Stimulated activated CD8-positive, alpha-beta memory T cell treated with anti-CD3 and anti-CD28 coated beads, Interleukin-15, amount 100 ng/mL, for 4 hours (primary cell): ENCODE data around the gene BUB1B.
"Not testable (repeated sequence)": the region's sequence is repeated elsewhere in the genome, so short reads cannot be mapped to it uniquely, and the experiment has no call there.

ENCODE experiments used
- DNase-seq, 2 donors: peaks; one replicate each; pipeline ENCODE4 v3.0.0-alpha.2; 2020; ENCODE audit warnings: low read depth in 2 of 2

The BUB1B gene

DNA sequence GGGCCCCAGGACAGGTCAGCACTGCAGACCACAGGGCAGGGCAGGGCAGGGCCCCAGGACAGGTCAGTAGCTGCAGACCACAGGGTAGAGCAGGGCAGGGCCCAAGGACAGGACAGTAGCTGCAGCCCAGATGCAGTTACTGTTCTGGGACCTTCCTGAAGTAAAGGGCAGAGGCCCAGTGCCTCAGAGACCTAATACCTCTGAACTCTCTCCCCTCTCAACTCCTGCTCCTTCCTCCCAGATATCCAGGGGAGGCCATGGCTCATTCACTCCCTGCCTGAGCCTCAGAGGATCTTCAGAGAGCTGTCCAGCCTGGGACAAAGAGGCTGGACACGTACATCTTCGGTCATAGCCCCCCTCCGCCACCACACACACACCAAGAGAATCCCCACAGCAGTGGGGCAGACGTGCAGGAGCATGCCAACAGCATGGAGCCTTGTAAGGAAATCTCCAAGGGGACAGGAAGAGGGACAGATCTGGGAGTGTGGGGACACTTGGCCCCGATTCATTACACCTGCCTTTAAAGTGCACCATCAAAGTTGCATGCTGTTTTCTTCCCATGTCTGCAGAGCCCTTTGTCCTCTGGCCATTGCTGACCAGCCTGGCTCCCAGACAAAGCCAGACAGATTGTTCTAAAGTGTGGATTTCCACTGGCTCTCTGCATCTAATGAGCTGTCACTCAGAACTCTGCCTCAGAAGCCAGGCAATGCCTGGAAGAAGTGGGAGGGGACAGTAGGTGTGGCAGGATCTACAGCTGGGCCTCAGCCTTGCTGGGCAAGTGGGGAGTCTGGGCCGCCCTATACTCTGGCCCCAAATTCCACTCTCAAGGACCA, 24.2 kb upstream of the BUB1B start:
- no peak for DNase-seq

DNA sequence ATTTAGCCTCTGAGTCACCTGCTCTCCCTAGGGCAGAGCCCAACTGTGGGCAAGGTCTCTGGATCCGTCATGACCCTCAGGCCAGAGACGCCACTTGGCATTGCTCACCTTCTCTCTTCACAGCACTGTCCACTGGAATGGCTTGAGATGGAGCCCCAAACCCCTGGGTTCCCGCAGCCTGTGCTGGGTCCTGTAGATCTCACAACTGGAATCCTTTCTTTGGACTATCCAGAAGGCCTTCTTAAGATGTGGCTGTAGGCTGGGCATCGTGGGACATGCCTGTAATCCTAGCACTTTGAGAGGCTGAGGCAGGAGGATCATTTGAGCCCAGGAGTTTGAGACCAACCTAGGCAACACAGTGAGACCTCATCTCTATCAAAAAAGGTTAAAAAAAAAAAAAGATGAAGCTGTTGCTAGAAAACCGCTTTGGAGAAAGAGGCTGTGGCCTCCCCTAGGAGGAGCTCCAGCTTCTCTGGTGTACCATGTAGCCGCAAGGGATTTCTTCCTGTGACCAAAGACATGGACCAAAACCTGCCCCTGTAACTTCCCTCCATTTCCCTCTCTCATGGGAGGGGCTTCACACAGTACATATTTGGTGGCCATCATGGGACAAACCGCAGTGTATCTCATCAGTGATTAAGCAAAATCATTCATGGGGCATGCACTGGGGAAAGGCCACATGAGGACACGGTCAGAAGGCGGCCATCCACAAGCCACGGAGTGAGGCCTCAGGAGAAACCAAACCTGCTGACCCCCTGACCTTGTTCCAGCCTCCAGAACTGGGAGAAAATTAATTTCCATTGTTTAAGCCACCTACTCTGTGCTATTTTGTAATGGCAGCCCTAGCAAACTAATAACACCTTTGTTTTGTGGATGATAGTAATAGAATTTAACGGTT, 23.3 kb upstream of the BUB1B start:
- DNase-seq: no peak

DNA sequence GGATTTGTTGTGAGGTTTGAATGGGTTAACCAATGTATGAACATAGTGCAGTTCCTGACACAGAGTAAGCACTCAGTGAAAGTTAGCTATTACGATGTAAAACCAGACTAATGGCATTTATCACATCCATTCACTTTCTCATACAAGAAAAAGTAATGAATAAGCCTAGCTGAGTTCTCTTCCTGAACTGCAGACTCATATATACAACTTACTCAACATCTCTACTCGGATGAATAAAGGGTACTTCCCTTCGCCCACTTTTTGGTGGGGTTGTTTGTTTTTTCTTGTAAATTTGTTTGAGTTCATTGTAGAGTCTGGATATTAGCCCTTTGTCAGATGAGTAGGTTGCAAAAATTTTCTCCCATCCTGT, 22.7 kb upstream of the BUB1B start:
- not testable (repeated sequence) for DNase-seq

DNA sequence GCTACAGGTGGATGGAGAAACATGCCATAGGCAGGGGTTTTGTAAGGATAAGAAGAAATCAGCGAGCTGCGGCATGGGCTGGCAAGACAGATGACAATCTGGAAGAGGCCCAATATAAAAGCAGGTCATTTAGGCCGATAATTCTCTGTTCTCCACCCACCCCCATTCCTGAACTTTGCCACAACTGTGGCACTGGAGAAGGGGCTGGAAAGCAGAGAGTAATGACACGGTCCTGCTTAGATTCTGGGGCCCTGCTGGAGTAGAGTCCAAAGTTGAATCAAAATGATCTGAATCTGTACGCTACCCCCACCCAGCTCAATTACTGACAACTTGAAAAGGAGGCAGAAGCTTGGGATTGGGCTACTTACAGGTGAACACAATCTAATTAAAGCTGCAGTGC, 18.4 kb upstream of the BUB1B start:
- no peak for DNase-seq

DNA sequence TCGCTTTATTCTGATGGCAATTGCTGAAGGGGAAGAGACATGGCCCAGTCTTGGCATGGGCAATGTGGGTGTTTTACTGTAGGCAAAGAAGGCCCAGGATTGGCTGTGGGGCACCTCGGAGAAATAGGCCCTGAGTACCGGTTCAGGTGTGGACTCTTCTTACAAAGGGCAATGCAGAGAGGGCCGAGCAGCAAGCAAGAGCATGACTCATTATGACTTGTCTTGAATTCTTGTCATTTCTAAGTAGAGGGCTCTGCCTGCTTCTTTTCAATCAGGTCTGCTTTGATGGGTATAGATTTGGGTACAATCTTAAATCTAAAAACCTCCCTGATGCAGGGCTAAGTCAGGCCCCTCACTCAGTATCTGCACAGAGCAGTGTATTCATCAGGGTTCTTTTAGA, 14.8 kb upstream of the BUB1B start:
- DNase-seq: no peak

DNA sequence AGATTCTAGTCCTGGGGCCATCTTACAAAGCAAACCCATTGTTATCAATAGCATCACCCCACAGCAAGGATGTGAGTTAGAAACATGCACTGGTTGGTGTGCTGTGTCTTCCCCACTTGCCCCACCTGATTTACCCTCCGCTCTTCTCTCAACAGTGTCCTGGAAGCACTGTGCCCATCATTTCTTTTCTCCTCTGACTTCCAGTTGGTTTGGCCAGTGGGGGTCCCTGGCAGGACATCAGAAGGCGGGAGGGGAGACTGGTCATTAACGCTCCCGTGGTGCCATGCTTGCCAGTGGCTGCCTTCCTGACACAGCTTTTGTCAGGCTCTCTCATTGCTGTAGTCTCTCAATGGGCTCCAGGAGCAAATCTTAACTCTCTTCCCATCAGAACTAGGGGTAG, 11.5 kb upstream of the BUB1B start:
- DNase-seq: no peak

DNA sequence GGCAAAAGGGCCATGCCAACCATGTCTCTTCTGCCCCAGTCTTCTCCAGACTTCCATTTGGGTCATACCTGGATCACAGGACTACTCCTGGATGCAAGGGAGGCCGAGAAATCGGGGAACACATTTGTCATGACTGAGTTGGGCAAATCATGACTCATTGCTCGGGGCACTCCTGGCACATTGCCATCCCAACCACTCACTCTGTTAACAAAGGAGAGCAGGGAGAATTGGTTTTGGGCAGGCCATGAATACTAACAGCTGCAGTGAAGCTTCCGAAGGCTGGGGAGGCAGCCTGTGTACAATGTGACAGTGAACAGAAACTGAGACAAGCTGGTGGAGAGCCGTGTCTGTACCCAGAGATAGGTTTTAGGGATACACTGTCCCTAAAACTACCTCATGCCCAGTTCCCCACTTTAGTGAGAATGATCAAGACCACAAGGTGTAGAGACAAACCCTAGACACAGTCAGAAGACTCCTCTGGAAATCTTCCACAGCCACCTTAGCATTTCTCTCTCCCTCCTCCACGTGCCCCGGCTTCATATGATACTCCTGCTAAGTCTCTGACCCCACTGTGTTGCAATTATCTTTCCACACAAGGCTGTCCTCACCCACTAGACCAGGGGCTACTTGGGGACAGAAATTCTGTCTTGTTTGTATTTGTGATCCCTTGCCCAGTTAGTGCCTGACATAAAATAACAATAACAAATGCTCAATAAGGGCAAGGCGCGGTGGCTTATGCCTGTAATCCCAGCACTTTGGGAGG, 10.5 kb upstream of the BUB1B start:
- DNase-seq: no peak

DNA sequence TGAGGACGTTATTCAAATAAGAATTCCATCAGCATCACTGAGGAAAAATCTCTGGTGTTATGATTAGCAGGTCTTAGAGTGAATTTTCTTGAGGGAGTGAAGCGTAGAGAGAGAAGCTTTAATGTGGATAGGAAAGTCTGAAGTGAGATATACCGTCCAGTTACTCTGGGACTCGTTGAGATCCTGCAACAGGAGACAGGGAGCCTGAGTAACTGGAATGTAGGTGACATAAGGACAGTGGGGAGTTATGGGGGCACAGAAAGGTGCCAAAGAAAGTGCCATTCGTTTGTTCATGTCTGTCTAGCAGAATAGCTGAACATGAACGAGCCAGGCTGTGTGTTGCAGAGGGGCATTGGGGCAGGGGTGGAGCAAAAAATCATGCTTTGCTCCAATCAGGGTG, 9.4 kb upstream of the BUB1B start:
- DNase-seq: no peak

DNA sequence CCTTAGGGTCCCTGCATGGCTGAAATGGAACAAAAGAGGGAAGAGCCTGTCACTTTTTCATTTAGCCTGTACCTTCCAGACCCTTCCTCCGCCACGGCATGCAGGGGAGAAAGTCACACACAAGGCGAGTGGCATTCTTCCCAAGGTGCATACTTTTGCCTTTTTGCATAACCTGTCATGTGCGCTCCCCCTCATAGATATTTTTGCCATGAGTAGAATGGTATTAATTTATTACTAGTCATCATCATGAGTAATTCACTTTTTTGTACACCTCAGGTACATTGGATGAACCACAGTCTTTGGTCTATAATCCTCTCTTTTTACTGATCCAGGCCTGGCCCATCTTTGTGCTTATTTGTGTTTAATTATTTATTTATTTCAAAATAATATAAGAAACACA, 8.9 kb upstream of the BUB1B start:
- DNase-seq: no peak

DNA sequence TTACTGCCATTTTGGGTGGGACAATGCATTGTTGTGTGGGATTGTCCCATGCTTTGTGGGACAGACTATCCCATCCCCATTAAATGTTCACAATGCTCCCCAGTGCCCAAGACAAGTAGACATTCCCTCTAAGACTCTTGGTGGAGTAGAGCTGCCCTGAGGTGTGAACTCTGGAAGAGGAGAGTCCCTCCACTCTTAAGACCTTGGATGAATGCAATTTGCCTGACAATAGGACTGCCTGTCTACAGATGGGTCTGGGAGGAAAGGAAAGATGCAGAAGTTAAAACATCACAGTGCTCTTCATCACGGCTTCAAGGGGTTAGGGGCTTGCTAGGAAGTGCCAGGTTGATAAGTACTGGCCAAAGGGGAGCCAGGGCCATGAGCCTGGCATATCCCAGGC, 6.0 kb upstream of the BUB1B start:
- DNase-seq: not testable (repeated sequence)

DNA sequence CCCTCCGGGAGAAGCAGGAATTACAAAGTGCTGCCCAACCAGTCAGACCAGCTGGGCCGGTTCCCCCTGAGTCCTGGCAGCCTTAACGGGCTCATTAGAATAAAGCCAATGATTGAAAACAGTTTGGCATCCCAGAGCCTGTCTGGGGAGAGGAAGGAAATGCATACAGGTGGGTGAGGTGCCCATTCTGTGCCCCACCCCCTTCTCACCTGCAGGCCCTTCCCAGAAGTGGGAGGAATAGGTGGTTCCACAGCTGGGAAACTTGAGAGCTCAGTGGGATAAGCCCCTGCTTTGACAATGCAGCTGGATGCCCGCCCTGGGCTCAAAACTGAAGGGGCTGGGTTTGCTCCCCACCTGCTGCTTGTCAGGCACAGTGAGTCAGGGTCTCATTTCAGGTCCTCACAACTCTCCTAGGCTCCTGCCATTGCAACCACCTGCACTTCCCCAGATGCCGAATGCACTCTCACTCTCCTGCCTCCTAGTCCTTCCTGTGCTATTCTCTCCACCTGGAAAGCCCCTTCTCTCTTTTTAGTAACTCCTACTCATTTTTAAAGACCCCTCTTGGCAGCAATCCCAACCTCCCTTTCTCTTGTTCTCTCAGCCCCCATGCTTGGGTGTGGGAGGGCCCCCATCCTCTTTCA, 5.5 kb upstream of the BUB1B start:
- no peak for DNase-seq

DNA sequence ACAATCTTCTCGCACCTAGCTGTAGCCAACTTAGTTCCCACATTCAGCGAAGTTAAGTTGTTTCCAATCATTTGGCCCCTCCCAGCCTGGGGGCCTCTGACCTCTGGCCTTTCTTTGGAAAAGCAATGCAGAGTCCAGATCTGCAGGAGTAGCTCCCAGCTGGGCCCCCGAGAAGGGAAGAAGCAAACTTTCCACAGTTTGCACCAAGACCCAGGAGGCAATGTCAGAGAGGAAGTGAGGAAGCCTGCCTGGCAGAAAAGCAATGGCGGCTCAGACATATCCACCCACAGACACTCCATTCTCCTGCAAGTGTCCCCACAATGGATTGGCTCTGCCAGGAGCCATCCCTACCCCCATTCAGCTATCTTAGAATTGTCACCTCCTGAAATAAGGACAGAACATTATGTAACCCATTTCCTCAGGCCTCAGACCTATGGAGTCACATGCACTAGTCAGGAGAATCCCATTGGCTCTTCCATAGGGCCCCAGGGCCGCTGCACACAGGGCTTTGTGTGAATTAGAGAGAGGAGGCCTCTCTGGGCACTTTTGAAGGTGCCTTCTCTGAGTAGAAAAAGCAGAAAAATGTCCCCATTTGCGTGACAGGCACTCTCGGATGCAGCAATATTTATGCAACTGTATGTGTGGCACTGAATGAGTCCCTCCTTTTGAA, 3.0 kb upstream of the BUB1B start:
- DNase-seq: no peak

DNA sequence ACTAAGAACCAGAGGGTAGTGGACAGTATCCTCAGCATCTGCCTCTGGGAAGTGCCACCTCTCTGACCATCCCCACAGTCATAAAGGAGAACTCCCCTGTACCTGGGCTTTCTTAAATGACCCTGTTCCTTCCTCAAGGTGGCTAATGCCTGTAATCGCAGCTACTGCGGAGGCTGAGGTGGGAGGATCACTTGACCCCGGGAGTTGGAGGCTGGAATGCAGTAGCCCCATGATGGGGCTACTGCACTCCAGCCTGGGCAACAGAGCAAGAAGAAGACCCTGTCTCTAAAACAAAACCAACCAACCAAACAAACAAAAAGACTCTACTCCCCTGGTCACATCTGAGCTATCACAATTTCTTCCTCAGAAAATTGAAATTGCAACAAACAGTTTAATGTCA, 848 bp upstream of the BUB1B start:
- no peak for DNase-seq

DNA sequence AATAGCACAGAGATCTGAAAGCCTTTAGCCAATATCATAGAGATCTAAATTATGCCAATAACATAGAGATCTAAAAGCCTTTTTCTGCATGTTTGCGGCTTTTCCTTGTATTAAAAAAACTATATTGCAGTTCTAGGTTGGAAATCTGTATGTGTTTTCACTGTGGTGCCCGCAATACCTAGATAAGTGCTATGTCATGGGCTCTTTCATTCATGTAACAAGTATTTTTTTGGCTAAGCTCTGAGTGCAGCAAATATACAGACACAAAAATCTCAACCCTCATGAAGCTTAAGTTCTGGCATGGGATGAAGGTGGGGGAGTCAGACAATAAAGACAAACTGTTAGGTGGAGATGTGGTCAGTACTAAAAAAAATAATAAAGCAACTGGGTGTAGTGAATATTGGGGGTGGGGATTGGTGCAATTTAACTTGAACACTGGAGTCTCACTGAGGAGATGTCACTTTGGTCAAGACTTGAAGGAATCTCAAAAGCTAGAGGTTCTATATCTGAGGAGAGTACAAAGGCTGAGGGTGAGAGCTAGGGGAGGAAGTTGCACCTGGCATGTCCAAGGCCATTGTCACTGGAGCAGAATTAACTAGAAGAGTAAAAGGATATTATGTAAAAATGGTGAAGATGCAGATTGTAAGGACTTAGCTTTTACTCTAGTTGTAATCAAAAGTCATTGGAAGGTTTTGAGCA, 973 bp downstream of the BUB1B start:
- no peak for DNase-seq

DNA sequence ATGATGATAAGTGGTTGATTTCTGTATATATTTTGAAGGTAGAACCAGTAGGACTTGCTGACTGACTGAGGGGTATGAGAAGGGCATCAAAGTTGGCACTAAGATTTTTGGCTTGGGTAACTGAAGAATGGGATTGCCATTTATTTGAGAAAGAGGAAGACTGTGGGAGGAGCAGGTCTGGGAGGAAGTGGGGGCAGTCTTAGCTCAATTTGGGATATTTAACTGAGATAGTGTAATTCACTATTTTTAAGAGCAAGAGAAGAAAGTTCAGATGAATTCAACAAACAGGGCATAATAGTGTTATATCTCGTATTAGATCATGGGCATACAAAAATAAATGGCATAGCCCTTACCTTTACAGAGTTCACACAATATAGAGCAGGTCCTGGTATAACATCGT, 1.7 kb downstream of the BUB1B start:
- DNase-seq: no peak

DNA sequence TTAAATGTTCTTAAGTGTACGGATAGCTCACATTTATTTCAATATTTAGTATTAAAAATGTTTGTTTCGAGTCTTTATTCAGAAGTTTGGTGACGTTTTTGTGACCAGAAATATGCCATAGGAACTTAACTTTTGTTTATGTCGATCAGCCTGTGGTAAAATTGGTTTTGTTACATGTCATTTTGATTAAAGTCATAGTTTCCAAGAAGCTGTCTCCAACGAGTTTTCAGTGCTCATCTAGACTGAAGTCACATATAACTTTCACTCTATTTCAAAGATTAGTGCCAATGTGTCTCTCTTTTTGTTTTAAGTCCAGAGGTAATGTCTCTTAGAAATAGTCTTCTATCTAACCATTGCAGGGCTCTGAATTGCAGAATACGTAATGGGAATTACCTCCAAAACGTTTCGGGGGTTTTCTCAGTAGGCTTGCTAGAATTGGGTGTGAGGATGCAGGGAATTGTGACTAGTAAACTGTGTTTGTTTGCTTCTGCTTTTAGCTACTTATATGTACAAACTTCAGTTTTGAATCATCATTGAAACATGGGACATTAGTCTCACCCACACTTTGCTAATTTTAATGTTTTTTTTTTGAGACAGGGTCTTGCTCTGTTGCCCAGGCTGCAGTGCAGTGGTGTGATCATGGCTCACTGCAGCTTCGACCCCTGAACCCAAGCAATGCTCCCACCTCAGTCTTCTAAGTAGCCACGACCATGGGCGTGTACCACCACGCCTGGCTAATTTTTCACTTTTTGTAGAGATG, 3.0 kb downstream of the BUB1B start:
- no peak for DNase-seq

DNA sequence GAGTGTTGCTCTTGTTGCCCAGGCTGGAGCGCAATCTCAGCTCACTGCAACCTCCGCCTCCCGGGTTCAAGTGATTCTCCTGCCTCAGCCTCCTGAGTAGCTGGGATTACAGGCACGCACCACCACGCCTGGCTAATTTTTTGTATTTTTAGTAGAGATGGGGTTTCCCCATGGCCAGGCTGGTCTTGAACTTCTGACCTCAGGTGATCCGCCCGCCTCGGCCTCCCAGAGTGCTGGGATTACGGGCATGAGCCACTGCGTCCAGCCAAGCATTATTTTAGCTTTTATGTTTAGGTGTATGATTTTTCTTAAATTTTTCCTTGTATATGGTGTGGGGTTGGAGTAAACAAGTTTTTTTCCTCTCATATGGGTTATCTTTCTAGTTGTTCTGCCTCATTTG, 6.5 kb downstream of the BUB1B start:
- not testable (repeated sequence) for DNase-seq

DNA sequence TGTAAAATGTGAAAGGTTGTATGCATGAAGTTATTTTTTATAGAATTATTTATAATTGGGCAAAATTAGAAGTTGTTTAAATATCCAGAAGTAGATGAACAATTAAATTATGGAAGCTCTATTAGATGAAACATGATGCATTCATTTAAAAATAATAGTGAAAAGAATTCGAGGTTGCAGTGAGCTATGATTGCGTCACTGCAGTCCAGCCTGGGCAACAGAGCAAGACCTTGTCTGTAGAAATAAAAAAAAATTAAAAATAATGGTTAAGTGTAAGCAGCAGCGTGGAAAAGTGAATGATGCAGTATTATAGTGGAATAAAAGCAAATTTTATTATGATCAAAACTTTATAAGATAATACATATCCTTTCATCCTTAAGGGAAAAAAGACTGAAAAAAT, 14.3 kb downstream of the BUB1B start:
- DNase-seq: no peak

DNA sequence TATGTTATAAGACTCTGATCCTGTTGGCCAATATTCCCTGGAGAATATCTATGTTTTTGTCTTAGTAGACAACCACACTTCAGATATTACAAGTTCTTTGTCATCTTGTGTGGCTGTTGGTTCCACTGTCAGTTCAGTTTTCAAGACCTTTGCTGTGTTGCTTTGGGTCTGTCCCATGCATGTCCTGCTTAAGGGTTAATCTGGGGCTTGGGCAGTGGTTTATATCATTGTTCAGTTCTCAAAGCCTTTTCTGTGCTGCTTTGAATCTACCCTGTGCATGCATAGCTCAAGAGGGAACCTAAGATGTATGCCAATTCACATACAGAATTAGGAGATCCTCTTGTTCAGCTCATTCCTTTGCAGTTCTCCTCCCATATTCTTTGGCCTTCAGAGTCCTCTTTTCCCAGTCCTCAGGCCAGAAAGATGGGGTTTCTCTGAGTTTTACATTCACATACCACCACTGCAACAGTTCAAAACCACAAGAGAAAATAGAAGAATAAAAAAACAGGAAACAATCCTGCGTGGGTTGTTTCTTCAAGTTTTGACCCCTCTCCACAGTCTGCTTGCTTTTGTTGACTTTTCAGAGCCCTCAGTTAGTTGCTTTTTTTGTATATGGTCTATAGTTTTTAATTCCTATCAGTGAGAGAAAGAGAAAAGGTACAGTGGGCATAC, 21.6 kb downstream of the BUB1B start:
- no peak for DNase-seq
